Calu3 (cell line): Measurements from ENCODE around the gene UPF2. TPM values are rescaled to one million over a fixed set of nuclear protein-coding genes. Genes with fewer than 3 reads are reported as not detected.

Experiments used
- BruUV-seq: library from RNA; stranded (reverse); fragments of 400-500 nt; replicated peaks from 2 replicates; lab custom pipeline; 2021; lab: Mats Ljungman, UMichigan
- CTCF ChIA-PET: fragments of 300-600 bp; sonication (Branson Sonifier 250); formaldehyde crosslinking; loops from one replicate; lab custom pipeline; 2022; ENCODE audit warnings: antibody characterized with exemption; lab: Charles Lee
- DNase-seq: peaks from one replicate; pipeline ENCODE4 v3.0.0; 2022
- H3K27ac Mint-ChIP-seq: one replicate; pipeline ENCODE4 v1.8.0; 2022; ENCODE audit warnings: mixed read lengths; ENCODE audit not compliant: unreplicated experiment
- H3K27me3 Mint-ChIP-seq: one replicate; pipeline ENCODE4 v1.8.0; 2022; ENCODE audit warnings: mixed read lengths; ENCODE audit not compliant: unreplicated experiment
- H3K36me3 Mint-ChIP-seq: one replicate; pipeline ENCODE4 v1.8.0; 2022; ENCODE audit warnings: mild to moderate bottlenecking, moderate library complexity, mixed read lengths; ENCODE audit not compliant: insufficient read depth, unreplicated experiment
- H3K4me1 Mint-ChIP-seq: one replicate; pipeline ENCODE4 v1.8.0; 2022; ENCODE audit warnings: mild to moderate bottlenecking, low read depth, mixed read lengths; ENCODE audit not compliant: unreplicated experiment
- H3K4me3 Mint-ChIP-seq: one replicate; pipeline ENCODE4 v1.8.0; 2022; ENCODE audit warnings: mild to moderate bottlenecking, low read depth, moderate library complexity, mixed read lengths; ENCODE audit not compliant: unreplicated experiment
- H3K9me3 Mint-ChIP-seq: one replicate; pipeline ENCODE4 v1.8.0; 2022; ENCODE audit warnings: low read depth, mixed read lengths; ENCODE audit not compliant: unreplicated experiment
- intact Hi-C: fragments of 100-400 bp; cut with micrococcal nuclease; formaldehyde crosslinking; loops from one replicate; pipeline ENCODE4 v1.10.0; 2022; ENCODE audit not compliant: unreplicated experiment
- total RNA-seq: library from RNA; stranded (reverse); gene quantifications from 2 replicates; pipeline ENCODE4 v1.2.3, GENCODE V29; 2022
- TF ChIP-seq, protein P1 (sequence below): fragments of 200-600 bp; IDR thresholded peaks from one replicate; pipeline ENCODE4 v1.8.0; 2022; ENCODE audit warnings: antibody characterized with exemption; ENCODE audit not compliant: unreplicated experiment

UPF2 gene
- total RNA-seq, 1 experiment from 2014 or later = 33.7 TPM

DNA sequence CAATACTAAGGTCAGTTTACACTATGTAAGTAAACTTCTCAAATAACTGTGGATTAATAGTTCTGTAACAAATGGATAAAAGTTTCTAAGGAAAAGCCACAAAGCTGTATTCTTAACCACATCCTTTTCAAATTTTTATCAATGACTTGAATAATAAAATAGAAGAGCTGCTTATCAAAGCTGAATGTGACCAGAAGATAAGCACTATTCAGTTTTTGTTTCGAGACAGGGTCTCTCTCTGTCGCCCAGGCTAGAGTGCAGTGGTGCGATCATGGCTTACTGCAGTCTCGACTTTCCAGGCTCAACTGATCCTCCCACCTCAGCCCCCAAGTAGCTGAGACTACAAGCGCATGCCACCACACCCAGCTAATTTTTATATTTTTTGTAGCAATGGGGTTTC lies 17.0 kb downstream of the UPF2 start:
- TF ChIP-seq, protein P1, sequence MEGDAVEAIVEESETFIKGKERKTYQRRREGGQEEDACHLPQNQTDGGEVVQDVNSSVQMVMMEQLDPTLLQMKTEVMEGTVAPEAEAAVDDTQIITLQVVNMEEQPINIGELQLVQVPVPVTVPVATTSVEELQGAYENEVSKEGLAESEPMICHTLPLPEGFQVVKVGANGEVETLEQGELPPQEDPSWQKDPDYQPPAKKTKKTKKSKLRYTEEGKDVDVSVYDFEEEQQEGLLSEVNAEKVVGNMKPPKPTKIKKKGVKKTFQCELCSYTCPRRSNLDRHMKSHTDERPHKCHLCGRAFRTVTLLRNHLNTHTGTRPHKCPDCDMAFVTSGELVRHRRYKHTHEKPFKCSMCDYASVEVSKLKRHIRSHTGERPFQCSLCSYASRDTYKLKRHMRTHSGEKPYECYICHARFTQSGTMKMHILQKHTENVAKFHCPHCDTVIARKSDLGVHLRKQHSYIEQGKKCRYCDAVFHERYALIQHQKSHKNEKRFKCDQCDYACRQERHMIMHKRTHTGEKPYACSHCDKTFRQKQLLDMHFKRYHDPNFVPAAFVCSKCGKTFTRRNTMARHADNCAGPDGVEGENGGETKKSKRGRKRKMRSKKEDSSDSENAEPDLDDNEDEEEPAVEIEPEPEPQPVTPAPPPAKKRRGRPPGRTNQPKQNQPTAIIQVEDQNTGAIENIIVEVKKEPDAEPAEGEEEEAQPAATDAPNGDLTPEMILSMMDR = no peak
- Mint-ChIP-seq H3K27ac (no peak overlapping the region), H3K4me1 (peaks cover 11% of the 10 kb centered on the region), H3K9me3 (no peaks in the 10 kb centered on the region), H3K4me3 (no peak overlapping the region), H3K27me3 (no peaks in the 10 kb centered on the region), H3K36me3 (peaks cover 26% of the 10 kb centered on the region)
- no peak for DNase-seq
- no TSS peak for BruUV-seq
- intact Hi-C loops = no loop called here
- CTCF ChIA-PET = no interaction called here

DNA sequence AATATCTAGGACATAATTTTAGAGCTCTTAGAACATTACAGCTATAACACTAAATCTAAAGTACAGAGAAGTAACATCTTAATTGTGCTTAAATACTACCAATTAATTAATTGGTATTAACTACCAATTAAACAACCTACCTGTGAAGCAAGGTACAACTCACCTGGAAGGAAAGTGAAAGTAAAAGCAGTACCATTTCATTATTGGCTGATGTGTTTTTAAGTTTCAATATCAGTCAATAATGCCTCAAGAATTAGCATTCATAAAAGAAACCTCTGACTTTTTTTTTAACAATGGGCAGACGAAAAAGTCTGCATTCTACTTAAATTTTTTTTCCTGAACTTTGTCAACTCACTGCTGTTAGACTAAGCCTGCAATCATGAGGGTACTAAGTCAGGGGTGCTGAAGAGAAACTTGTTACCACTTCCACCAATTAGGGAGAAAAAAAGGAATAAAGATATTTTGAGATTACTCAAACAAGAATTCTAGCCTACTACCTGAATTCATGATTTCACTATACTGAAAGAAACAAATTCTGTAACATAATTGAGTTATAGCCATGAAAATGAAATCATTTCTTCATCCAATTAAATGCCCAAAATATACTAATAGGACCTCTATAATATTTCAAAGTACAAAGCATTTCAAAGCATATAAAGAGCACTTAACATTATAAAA lies 19.9 kb downstream of the UPF2 start:
- no TSS peak for BruUV-seq
- no peaks in the 10 kb centered on the region for H3K27me3 Mint-ChIP-seq
- peaks cover 8% of the 10 kb centered on the region for H3K36me3 Mint-ChIP-seq
- no peak overlapping the region for H3K4me3 Mint-ChIP-seq
- no peak overlapping the region for H3K27ac Mint-ChIP-seq
- no peak for DNase-seq
- TF ChIP-seq, protein P1 = no peak
- peaks cover 5% of the 10 kb centered on the region for H3K4me1 Mint-ChIP-seq
- intact Hi-C loops = no loop called here
- CTCF ChIA-PET = interaction anchor here (0.6 to 0.7 kb wide), 2 partner anchors 11 to 15 kb away, joined by 4 read pairs; no protein-coding TSS in a partner anchor
- no peaks in the 10 kb centered on the region for H3K9me3 Mint-ChIP-seq

DNA sequence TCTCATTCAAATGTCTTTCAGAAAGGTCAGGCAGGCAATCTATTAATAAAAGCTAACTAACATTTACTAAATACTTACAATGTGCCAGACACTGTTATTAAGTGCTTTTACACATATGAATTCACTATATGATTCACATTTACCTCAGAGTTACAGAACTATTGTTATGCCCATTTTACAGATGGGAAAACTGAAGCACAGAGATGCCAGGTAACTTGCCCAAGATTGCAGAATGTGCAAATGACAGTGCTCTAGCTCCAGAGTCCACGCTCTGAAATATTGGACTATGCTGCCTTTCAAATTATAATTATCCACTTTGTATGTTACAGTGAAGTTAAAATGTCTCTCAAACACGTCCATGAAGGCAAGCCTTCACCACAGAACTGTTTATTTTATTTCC lies 22.0 kb downstream of the UPF2 start:
- BruUV-seq = no TSS peak
- CTCF ChIA-PET = no interaction called here
- Mint-ChIP-seq H3K36me3 (peaks cover 8% of the 10 kb centered on the region), H3K4me1 (no peaks in the 10 kb centered on the region), H3K27me3 (no peaks in the 10 kb centered on the region), H3K27ac (no peak overlapping the region), H3K9me3 (no peaks in the 10 kb centered on the region), H3K4me3 (no peak overlapping the region)
- TF ChIP-seq, protein P1 = no peak
- intact Hi-C loops = no loop called here
- no peak for DNase-seq

DNA sequence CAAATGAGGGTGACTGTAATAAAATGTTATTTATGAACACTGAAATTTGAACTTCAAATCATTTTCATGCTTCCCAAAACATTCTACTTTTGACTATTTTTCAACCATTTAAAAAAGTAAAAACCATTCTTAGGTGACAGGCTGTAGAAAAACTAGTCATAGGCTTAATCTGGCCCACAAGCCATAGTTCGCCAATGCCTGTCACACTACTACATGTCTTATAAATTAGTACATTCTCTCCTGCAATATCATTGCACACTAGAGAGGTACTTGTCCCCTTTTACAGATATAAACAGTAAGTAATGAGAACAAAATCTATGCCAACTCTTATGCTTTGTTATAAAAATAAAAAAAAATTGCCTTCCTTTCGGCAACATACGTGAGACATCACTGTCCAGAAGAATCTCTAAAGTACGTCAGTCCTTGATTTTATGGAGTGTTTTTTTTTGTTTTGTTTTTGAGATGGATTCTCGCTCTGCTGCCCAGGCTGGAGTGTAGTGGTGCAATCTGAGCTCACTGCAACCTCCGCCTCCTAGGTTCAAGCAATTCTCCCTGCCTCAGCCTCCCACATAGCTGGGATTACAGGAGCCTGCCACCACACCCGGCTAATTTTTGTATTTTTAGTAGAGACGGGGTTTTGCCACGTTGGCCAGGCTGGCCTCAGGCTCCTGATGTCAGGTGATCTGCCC lies 23.2 kb downstream of the UPF2 start:
- CTCF ChIA-PET = no interaction called here
- Mint-ChIP-seq H3K27ac (no peak overlapping the region), H3K36me3 (peaks cover 8% of the 10 kb centered on the region), H3K9me3 (no peaks in the 10 kb centered on the region), H3K4me1 (no peaks in the 10 kb centered on the region), H3K4me3 (no peak overlapping the region), H3K27me3 (no peaks in the 10 kb centered on the region)
- no peak for DNase-seq
- TF ChIP-seq, protein P1 = no peak
- intact Hi-C loops = no loop called here
- BruUV-seq = no TSS peak
